K562 (cell line): ENCODE results near the gene ATP5F1D. TPM values are rescaled to one million over a fixed set of nuclear protein-coding genes. Genes with fewer than 3 reads are reported as not detected.

ENCODE experiments used
- HLTF ChIP-seq: fragments of 450-650 bp; IDR thresholded peaks from 2 replicates; pipeline ENCODE4 v1.6.1; 2016
- IRF9 ChIP-seq: fragments of 450-650 bp; IDR thresholded peaks from 2 replicates; pipeline ENCODE4 v1.6.1; 2016; ENCODE audit warnings: missing biosample characterization, missing genetic modification characterization
- SNIP1 ChIP-seq: fragments of 450-650 bp; IDR thresholded peaks from 2 replicates; pipeline ENCODE4 v1.7.1; 2017; ENCODE audit warnings: low read depth, mild to moderate bottlenecking
- ZBED1 ChIP-seq: IDR thresholded peaks from 2 replicates; pipeline ENCODE4 v1.6.1; 2014
- ZBTB33 ChIP-seq: sonication (generic); formaldehyde crosslinking; IDR thresholded peaks from 2 replicates; pipeline ENCODE4 v1.8.1; 2023; ENCODE audit warnings: mild to moderate bottlenecking, missing genetic modification reagents
- ZBTB8A ChIP-seq: fragments of 450-650 bp; IDR thresholded peaks from 2 replicates; pipeline ENCODE4 v1.6.1; 2018; ENCODE audit warnings: mild to moderate bottlenecking, moderate library complexity; ENCODE audit not compliant: partially characterized antibody
- ZNF551 ChIP-seq: fragments of 250-450 bp; sonication (Bioruptor Pico); IDR thresholded peaks from 2 replicates; pipeline ENCODE4 v1.5.0; 2021; ENCODE audit warnings: mild to moderate bottlenecking, moderate library complexity
- polyA plus RNA-seq, 8 experiments: library from polyadenylated mRNA; depleted of rRNA in 4 of 8; stranded (reverse) in 5 of 8; unstranded in 3 of 8; fragments of >200 nt; fragmentation: Nextera tagmentation in 2 of 8; fragmentation: Illumina TruSeq in 1 of 8; extraction: Ambion mirVana in 2 of 8; extraction: Trizol in 1 of 8; gene quantifications; 2 replicates each; pipeline versions ENCODE4 v1.2.1 to v1.2.3, GENCODE V29; 2011 to 2014; ENCODE audit warnings: inconsistent platforms in 1 of 8, missing spikeins in 1 of 8
- total RNA-seq, 7 experiments: library from RNA; depleted of rRNA in 6 of 7; stranded (reverse); fragments of >200 nt in 6 of 7; fragmentation: Illumina TruSeq in 2 of 7; extraction: Trizol in 2 of 7; gene quantifications; 2 replicates each; pipeline versions ENCODE4 v1.2.1 to v1.2.3, GENCODE V29; 2011 to 2021; ENCODE audit warnings: low replicate concordance in 1 of 7
- TF ChIP-seq, protein P1 (sequence below), 2 experiments: fragments of 450-650 bp in 1 of 2; sonication (generic) in 1 of 2; formaldehyde crosslinking in 1 of 2; IDR thresholded peaks; 2 replicates each; pipeline versions ENCODE4 v1.7.1 to v1.9.0; 2016 to 2022; ENCODE audit warnings: inconsistent platforms in 1 of 2, mild to moderate bottlenecking in 1 of 2, missing genetic modification reagents in 1 of 2
- TF ChIP-seq, protein P2 (sequence below): fragments of 250-450 bp; sonication (Bioruptor Pico); IDR thresholded peaks from 2 replicates; pipeline ENCODE4 v1.5.0; 2021; ENCODE audit warnings: mild to moderate bottlenecking, moderate library complexity

ATP5F1D gene
- total and polyA plus RNA-seq, 9 of the 15 experiments (the other 6 are each of a cell fraction or from before 2014, with no cell fraction given) = 3.9 to 409 (median 36.8) TPM

- TF ChIP-seq, protein P1, sequence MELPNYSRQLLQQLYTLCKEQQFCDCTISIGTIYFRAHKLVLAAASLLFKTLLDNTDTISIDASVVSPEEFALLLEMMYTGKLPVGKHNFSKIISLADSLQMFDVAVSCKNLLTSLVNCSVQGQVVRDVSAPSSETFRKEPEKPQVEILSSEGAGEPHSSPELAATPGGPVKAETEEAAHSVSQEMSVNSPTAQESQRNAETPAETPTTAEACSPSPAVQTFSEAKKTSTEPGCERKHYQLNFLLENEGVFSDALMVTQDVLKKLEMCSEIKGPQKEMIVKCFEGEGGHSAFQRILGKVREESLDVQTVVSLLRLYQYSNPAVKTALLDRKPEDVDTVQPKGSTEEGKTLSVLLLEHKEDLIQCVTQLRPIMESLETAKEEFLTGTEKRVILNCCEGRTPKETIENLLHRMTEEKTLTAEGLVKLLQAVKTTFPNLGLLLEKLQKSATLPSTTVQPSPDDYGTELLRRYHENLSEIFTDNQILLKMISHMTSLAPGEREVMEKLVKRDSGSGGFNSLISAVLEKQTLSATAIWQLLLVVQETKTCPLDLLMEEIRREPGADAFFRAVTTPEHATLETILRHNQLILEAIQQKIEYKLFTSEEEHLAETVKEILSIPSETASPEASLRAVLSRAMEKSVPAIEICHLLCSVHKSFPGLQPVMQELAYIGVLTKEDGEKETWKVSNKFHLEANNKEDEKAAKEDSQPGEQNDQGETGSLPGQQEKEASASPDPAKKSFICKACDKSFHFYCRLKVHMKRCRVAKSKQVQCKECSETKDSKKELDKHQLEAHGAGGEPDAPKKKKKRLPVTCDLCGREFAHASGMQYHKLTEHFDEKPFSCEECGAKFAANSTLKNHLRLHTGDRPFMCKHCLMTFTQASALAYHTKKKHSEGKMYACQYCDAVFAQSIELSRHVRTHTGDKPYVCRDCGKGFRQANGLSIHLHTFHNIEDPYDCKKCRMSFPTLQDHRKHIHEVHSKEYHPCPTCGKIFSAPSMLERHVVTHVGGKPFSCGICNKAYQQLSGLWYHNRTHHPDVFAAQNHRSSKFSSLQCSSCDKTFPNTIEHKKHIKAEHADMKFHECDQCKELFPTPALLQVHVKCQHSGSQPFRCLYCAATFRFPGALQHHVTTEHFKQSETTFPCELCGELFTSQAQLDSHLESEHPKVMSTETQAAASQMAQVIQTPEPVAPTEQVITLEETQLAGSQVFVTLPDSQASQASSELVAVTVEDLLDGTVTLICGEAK (IDR thresholded peaks at IDR 0.05) = no peak
- TF ChIP-seq, protein P1 (CRISPR knock-in tag; IDR thresholded peaks at IDR 0.05) = no peak
- TF ChIP-seq ZBTB8A = no peak
- TF ChIP-seq, protein P2, sequence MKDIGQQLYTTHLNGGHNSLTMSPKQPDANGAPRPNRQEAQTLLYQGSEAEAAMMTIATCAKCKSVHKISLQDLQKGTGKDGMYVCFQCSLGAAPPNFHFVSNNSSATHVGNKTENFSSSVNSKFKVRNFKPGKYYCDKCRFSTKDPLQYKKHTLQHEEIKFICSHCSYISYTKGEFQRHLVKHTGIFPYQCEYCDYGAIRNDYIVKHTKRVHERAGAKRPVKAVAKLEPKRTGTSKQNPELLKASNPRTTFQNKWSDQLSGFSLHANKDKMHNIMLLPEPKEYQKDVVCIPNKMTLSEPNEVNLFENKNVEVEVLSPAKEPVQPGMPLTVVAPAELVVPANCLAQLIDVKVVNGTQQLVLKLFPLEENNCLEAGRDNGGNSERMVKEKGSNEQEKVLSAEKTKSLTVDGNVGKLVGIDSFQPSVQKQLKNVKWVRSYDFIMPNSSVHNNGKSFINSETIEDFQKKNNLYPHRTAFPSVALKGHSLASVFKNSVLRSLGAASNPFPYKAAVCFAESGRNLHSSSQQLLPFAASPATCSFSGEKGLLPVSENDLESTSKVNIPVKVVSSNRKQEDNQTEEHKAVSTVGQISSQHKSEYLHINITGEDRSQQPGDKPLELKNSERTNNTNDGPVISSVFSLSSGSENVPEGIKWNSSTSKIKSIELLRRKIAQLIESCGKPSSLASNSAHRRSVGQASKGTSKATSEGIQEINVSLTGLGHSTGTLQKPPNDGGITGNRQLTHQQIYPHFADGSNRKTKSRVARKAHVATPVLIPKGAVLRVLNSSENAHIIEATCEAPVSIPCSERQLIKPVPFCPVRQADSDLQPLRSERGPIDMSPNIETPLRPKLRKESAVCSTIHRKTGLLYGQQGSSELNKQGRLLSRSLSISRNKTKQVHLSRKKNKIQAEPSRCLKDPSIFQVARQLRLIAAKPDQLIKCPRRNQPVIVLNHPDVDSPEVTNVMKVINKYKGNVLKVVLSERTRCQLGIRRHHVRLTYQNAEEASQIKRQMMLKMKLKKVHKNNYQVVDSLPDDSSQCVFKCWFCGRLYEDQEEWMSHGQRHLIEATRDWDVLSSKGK (CRISPR knock-in tag) = no peak
- TF ChIP-seq ZBED1 = no peak
- no peak for TF ChIP-seq IRF9 (tag)
- TF ChIP-seq ZNF551 (CRISPR knock-in tag) = no peak
- TF ChIP-seq SNIP1 = no peak
- no peak for TF ChIP-seq HLTF
- no peak for TF ChIP-seq ZBTB33 (CRISPR knock-in tag)
Observed at GRCh38 chr19:1251330-1252220, 10.0 kb downstream of the ATP5F1D start (continued).
